Prostate gland (tissue), 1 donor: ENCODE data around the gene PTGER4.

Experiments used
- POLR2A ChIP-seq: fragments of 450-650 bp; IDR thresholded peaks from one replicate; pipeline ENCODE4 v1.6.1; 2016; ENCODE audit warnings: antibody characterized with exemption, mild to moderate bottlenecking
- POLR2AphosphoS5 ChIP-seq: sonication (generic); formaldehyde crosslinking; IDR thresholded peaks from one replicate; pipeline ENCODE4 v1.6.1; 2017; ENCODE audit warnings: antibody characterized with exemption

GRCh38 chr5:40694433-40694832 is 14.7 kb downstream of the PTGER4 start:
- no peak for TF ChIP-seq POLR2AphosphoS5
- no peak for TF ChIP-seq POLR2A
